ENCODE measurements around the gene CRIP2.

The CRIP2 gene

GRCh38 chr14:105500036-105500725, 25.6 kb downstream of the CRIP2 start:
- no peak for TF ChIP-seq CTCF (IDR thresholded peaks at IDR 0.05; ENCODE audit: low read depth, low read length)
- H3K4me3 ChIP-seq (ENCODE audit: low read depth, low read length) = no peak overlapping the region

GRCh38 chr14:105500726-105501101, 26.1 kb downstream of the CRIP2 start:
- no peak overlapping the region for H3K4me3 ChIP-seq (ENCODE audit: low read depth, low read length)
- TF ChIP-seq CTCF (IDR thresholded peaks at IDR 0.05; ENCODE audit: low read depth, low read length) = no peak

- TF ChIP-seq CTCF (IDR thresholded peaks at IDR 0.05; ENCODE audit: low read depth, low read length) = no peak
- no peak overlapping the region for H3K4me3 ChIP-seq (ENCODE audit: low read depth, low read length)
These were observed 27.1 kb downstream of the CRIP2 start for GRCh38 chr14:105501504-105502291.

- H3K4me3 ChIP-seq (ENCODE audit: low read depth, low read length) = no peak overlapping the region
- no peak for TF ChIP-seq CTCF (IDR thresholded peaks at IDR 0.05; ENCODE audit: low read depth, low read length)
These were observed 28.1 kb downstream of the CRIP2 start for GRCh38 chr14:105502446-105503295.

GRCh38 chr14:105503296-105503640, 28.6 kb downstream of the CRIP2 start:
- H3K4me3 ChIP-seq (ENCODE audit: low read depth, low read length) = no peak overlapping the region
- TF ChIP-seq CTCF (IDR thresholded peaks at IDR 0.05; ENCODE audit: low read depth, low read length) = no peak

- TF ChIP-seq CTCF (IDR thresholded peaks at IDR 0.05; ENCODE audit: low read depth, low read length) = no peak
- no peak overlapping the region for H3K4me3 ChIP-seq (ENCODE audit: low read depth, low read length)
These were observed 29.5 kb downstream of the CRIP2 start for GRCh38 chr14:105503935-105504692.

All from WI38 (cell line).